ENCODE results near the gene DPP6.

GRCh38 chr7:154698726-154699291, 646.6 kb downstream of the DPP6 start:
- TF ChIP-seq POLR2AphosphoS5 (IDR thresholded peaks at IDR 0.05) (no peak), CTCF (IDR thresholded peaks at IDR 0.05) (no peak), POLR2A (IDR thresholded peaks at IDR 0.05; ENCODE audit: low read depth) (no peak), EP300 (IDR thresholded peaks at IDR 0.05) (no peak)
